ENCODE data around the gene CATSPERD.

CATSPERD gene

GRCh38 chr19:5719961-5720790, at the start of gene CATSPERD, which contains the start of gene LONP1:
TSS of gene CATSPERD (plus strand) at chr19:5720637. CDS start at chr19:5720738, 101 bp downstream.
TSS of gene LONP1 (minus strand) at chr19:5720146. CDS start at chr19:5720132, 14 bp downstream.
- DNase-seq (ENCODE audit: low read depth in 1 of 2, low spot score in 1 of 2) = peak; percentile 92 to 98

GRCh38 chr19:5671600-5671999, 48.8 kb upstream of the CATSPERD start:
- DNase-seq (ENCODE audit: low read depth in 1 of 2, low spot score in 1 of 2) = no peak

- DNase-seq (ENCODE audit: low read depth in 1 of 2, low spot score in 1 of 2) = no peak
Measured at GRCh38 chr19:5672708-5673459, 47.6 kb upstream of the CATSPERD start.

GRCh38 chr19:5673752-5674151, 46.7 kb upstream of the CATSPERD start:
- DNase-seq (ENCODE audit: low read depth in 1 of 2, low spot score in 1 of 2) = no peak

- no peak for DNase-seq (ENCODE audit: low read depth in 1 of 2, low spot score in 1 of 2)
Measured at GRCh38 chr19:5674714-5675113, 45.7 kb upstream of the CATSPERD start.

GRCh38 chr19:5676105-5676771, 44.2 kb upstream of the CATSPERD start:
- DNase-seq (ENCODE audit: low read depth in 1 of 2, low spot score in 1 of 2) = no peak

GRCh38 chr19:5676772-5677105, 43.7 kb upstream of the CATSPERD start:
- DNase-seq (ENCODE audit: low read depth in 1 of 2, low spot score in 1 of 2) = no peak

GRCh38 chr19:5677136-5677535, 43.3 kb upstream of the CATSPERD start:
- no peak for DNase-seq (ENCODE audit: low read depth in 1 of 2, low spot score in 1 of 2)

- DNase-seq (ENCODE audit: low read depth in 1 of 2, low spot score in 1 of 2) = no peak
Measured at GRCh38 chr19:5677580-5677979, 42.9 kb upstream of the CATSPERD start.

- no peak for DNase-seq (ENCODE audit: low read depth in 1 of 2, low spot score in 1 of 2)
Measured at GRCh38 chr19:5678071-5678718, 42.2 kb upstream of the CATSPERD start.

GRCh38 chr19:5679289-5680083, 41.0 kb upstream of the CATSPERD start:
- DNase-seq (ENCODE audit: low read depth in 1 of 2, low spot score in 1 of 2) = no peak

GRCh38 chr19:5680084-5680436, 40.4 kb upstream of the CATSPERD start:
- no peak for DNase-seq (ENCODE audit: low read depth in 1 of 2, low spot score in 1 of 2)

- peak; percentile 95 to 96 for DNase-seq (ENCODE audit: low read depth in 1 of 2, low spot score in 1 of 2)
Measured at GRCh38 chr19:5680437-5681368, 39.7 kb upstream of the CATSPERD start, which contains the start of the genes HSD11B1L and MICOS13. TSS of gene HSD11B1L (plus strand) at chr19:5681027. CDS start at chr19:5684833, 3,806 bp downstream. TSS of gene MICOS13 (minus strand) at chr19:5680516. CDS start at chr19:5680486, 30 bp downstream.

GRCh38 chr19:5681391-5682106, 38.9 kb upstream of the CATSPERD start:
- no peak for DNase-seq (ENCODE audit: low read depth in 1 of 2, low spot score in 1 of 2)

GRCh38 chr19:5682107-5682482, 38.3 kb upstream of the CATSPERD start:
- DNase-seq (ENCODE audit: low read depth in 1 of 2, low spot score in 1 of 2) = no peak

- DNase-seq (ENCODE audit: low read depth in 1 of 2, low spot score in 1 of 2) = no peak
Measured at GRCh38 chr19:5683177-5683886, 37.1 kb upstream of the CATSPERD start.

GRCh38 chr19:5684694-5685430, 35.6 kb upstream of the CATSPERD start:
- no peak for DNase-seq (ENCODE audit: low read depth in 1 of 2, low spot score in 1 of 2)

All from activated T-helper 1 cell treated with anti-CD3 and anti-CD28 coated beads, Interleukin-2, amount 50 U/mL, for 16 hours (primary cell).